Astrocyte (in vitro differentiated cells and primary cell): Measurements from ENCODE around the gene CD300A. TPM values are rescaled to one million over a fixed set of nuclear protein-coding genes. Genes with fewer than 3 reads are reported as not detected.

Experiments
- DNase-seq: peaks from one replicate; pipeline ENCODE4 v3.0.0-alpha.2; 2010; ENCODE audit warnings: low read depth
- FAIRE-seq: peaks from 2 replicates; lab custom pipeline; 2011; peaks lifted over from hg19 to GRCh38; lab: Jason Lieb, UNC
- H2AFZ ChIP-seq: 2 replicates; pipeline ENCODE4 v1.6.0; 2012; ENCODE audit warnings: low read depth, low read length, inconsistent platforms
- H3K27ac ChIP-seq: 2 replicates; pipeline ENCODE4 v1.5.1; 2011; ENCODE audit warnings: low read depth, low read length, inconsistent platforms
- H3K27me3 ChIP-seq: 2 replicates; pipeline ENCODE4 v1.6.0; 2011; ENCODE audit warnings: low read length, inconsistent platforms; ENCODE audit not compliant: insufficient read depth
- H3K36me3 ChIP-seq: 2 replicates; pipeline ENCODE4 v1.5.1; 2011; ENCODE audit warnings: low read length, inconsistent platforms; ENCODE audit not compliant: insufficient read depth
- H3K4me1 ChIP-seq: 2 replicates; pipeline ENCODE4 v1.5.1; 2011; ENCODE audit warnings: low read length, inconsistent platforms; ENCODE audit not compliant: insufficient read depth
- H3K4me2 ChIP-seq: 2 replicates; pipeline ENCODE4 v1.6.0; 2012; ENCODE audit warnings: low read length, inconsistent platforms
- H3K4me3 ChIP-seq: 2 replicates; pipeline ENCODE4 v1.5.1; 2011; ENCODE audit warnings: low read depth, mild to moderate bottlenecking, low read length, inconsistent platforms; ENCODE audit not compliant: insufficient read depth
- H3K79me2 ChIP-seq: 2 replicates; pipeline ENCODE4 v1.6.0; 2012; ENCODE audit warnings: mild to moderate bottlenecking, low read length, inconsistent platforms; ENCODE audit not compliant: insufficient read depth
- H3K9ac ChIP-seq: 2 replicates; pipeline ENCODE4 v1.6.0; 2012; ENCODE audit warnings: mild to moderate bottlenecking, low read length, inconsistent platforms
- H3K9me3 ChIP-seq: 2 replicates; pipeline ENCODE4 v1.5.1; 2012; ENCODE audit warnings: low read depth, mild to moderate bottlenecking, low read length, inconsistent platforms; ENCODE audit not compliant: insufficient read depth
- H4K20me1 ChIP-seq: 2 replicates; pipeline ENCODE4 v1.6.0; 2012; ENCODE audit warnings: low read length, inconsistent platforms; ENCODE audit not compliant: insufficient read depth
- H3K27ac Mint-ChIP-seq: one replicate; pipeline ENCODE4 v1.8.0; 2021; ENCODE audit warnings: mild to moderate bottlenecking, mixed read lengths; ENCODE audit not compliant: unreplicated experiment
- H3K27me3 Mint-ChIP-seq: one replicate; pipeline ENCODE4 v1.8.0; 2021; ENCODE audit warnings: low read depth, mixed read lengths; ENCODE audit not compliant: unreplicated experiment
- H3K36me3 Mint-ChIP-seq: one replicate; pipeline ENCODE4 v1.8.0; 2021; ENCODE audit warnings: low read depth, mixed read lengths; ENCODE audit not compliant: unreplicated experiment
- H3K4me1 Mint-ChIP-seq: one replicate; pipeline ENCODE4 v1.8.0; 2021; ENCODE audit warnings: low read depth, mixed read lengths; ENCODE audit not compliant: unreplicated experiment
- H3K4me3 Mint-ChIP-seq: one replicate; pipeline ENCODE4 v1.8.0; 2021; ENCODE audit warnings: mild to moderate bottlenecking, moderate library complexity, mixed read lengths; ENCODE audit not compliant: unreplicated experiment
- H3K9me3 Mint-ChIP-seq: one replicate; pipeline ENCODE4 v1.8.0; 2021; ENCODE audit warnings: mild to moderate bottlenecking, mixed read lengths; ENCODE audit not compliant: unreplicated experiment
- CTCF ChIP-seq: IDR thresholded peaks from 2 replicates; pipeline ENCODE4 v1.5.1; 2011; ENCODE audit warnings: low read depth, mild to moderate bottlenecking, inconsistent platforms, low read length, moderate library complexity; ENCODE audit not compliant: insufficient read depth
- EZH2 ChIP-seq: IDR thresholded peaks from 2 replicates; pipeline ENCODE4 v1.6.1; 2012; ENCODE audit warnings: mild to moderate bottlenecking, low read length, inconsistent platforms; ENCODE audit not compliant: insufficient read depth
- total RNA-seq: library from RNA; stranded (reverse); gene quantifications from 2 replicates; pipeline ENCODE4 v1.2.1, GENCODE V29; 2021

The CD300A gene
- total RNA-seq, 1 donor from 2014 or later = not detected

- no peak overlapping the region for H3K27ac ChIP-seq
- Mint-ChIP-seq H3K4me3 (no peak overlapping the region), H3K36me3 (peaks cover 21% of the 10 kb centered on the region), H3K27me3 (peaks cover 2% of the 10 kb centered on the region), H3K9me3 (no peaks in the 10 kb centered on the region), H3K4me1 (peaks cover 10% of the 10 kb centered on the region), H3K27ac (no peak overlapping the region)
- FAIRE-seq (no peak), DNase-seq (no peak)
- peaks cover 4% of the 10 kb centered on the region for H3K4me1 ChIP-seq
- H3K79me2 ChIP-seq = no peaks in the 10 kb centered on the region
- H3K4me2 ChIP-seq = no peak overlapping the region
- H3K4me3 ChIP-seq = no peak overlapping the region
- TF ChIP-seq CTCF (no peak), EZH2 (no peak)
- no peaks in the 10 kb centered on the region for H3K36me3 ChIP-seq
- no peak overlapping the region for H2AFZ ChIP-seq
- H4K20me1 ChIP-seq = no peaks in the 10 kb centered on the region
- H3K27me3 ChIP-seq = no peaks in the 10 kb centered on the region
- H3K9me3 ChIP-seq = no peaks in the 10 kb centered on the region
- H3K9ac ChIP-seq = no peak overlapping the region
Observed at GRCh38 chr17:74447628-74448159, 18.7 kb upstream of the CD300A start.

DNA sequence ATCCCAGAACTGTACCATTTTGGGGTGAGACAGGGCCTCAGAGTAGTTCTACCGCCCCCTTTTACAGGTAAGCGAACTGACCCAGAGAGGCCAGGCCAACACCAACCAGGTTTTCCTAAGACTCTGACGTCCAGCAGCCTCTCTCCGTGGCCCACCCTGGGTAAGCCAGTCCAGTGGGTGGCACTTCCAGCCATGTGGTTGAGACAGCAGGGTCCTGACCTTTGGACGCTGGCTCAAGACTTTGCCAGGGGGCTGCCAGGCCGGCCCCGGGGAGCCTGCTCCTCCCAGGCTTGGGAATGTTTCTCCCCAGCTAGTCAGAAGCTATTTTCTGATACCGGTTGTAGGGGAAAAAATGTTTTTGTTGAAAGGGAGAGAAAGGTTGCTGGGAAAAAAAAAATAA, 17.7 kb upstream of the CD300A start:
- peaks cover 21% of the 10 kb centered on the region for H3K36me3 Mint-ChIP-seq
- Histone ChIP-seq H3K27me3 (peaks cover 6% of the 10 kb centered on the region), H2AFZ (no peak overlapping the region), H3K4me3 (no peak overlapping the region), H3K79me2 (no peaks in the 10 kb centered on the region), H4K20me1 (no peaks in the 10 kb centered on the region), H3K27ac (no peak overlapping the region), H3K4me1 (no peaks in the 10 kb centered on the region), H3K36me3 (no peaks in the 10 kb centered on the region), H3K9ac (no peak overlapping the region), H3K9me3 (no peaks in the 10 kb centered on the region), H3K4me2 (no peak overlapping the region)
- no peak overlapping the region for H3K27ac Mint-ChIP-seq
- H3K27me3 Mint-ChIP-seq = peaks cover 5% of the 10 kb centered on the region
- peaks cover 8% of the 10 kb centered on the region for H3K4me1 Mint-ChIP-seq
- no peak for DNase-seq
- FAIRE-seq = no peak
- TF ChIP-seq EZH2 (no peak), CTCF (no peak)
- H3K9me3 Mint-ChIP-seq = no peaks in the 10 kb centered on the region
- H3K4me3 Mint-ChIP-seq = no peak overlapping the region

GRCh38 chr17:74449306-74449705, 17.1 kb upstream of the CD300A start:
- Histone ChIP-seq H3K36me3 (no peaks in the 10 kb centered on the region), H3K79me2 (no peaks in the 10 kb centered on the region), H3K9ac (no peak overlapping the region), H3K27me3 (peaks cover 6% of the 10 kb centered on the region), H3K4me3 (no peak overlapping the region), H3K4me1 (peaks cover 2% of the 10 kb centered on the region), H3K9me3 (no peaks in the 10 kb centered on the region), H4K20me1 (no peaks in the 10 kb centered on the region), H3K27ac (no peak overlapping the region), H2AFZ (no peak overlapping the region), H3K4me2 (no peak overlapping the region)
- Mint-ChIP-seq H3K9me3 (no peaks in the 10 kb centered on the region), H3K36me3 (peaks cover 19% of the 10 kb centered on the region), H3K4me1 (peaks cover 4% of the 10 kb centered on the region), H3K27ac (no peak overlapping the region), H3K27me3 (peaks cover 5% of the 10 kb centered on the region), H3K4me3 (no peak overlapping the region)
- DNase-seq (no peak), FAIRE-seq (no peak)
- TF ChIP-seq EZH2 (no peak), CTCF (no peak)
